ENCODE results near the gene CSTF3.
A peak's percentile ranks its signal among the peaks of the same experiment; 100 is the strongest.

Gene CSTF3

GRCh38 chr11:33161120-33162005, at the start of gene CSTF3:
Gene CSTF3, minus strand, starts transcription at chr11:33161480. Its CDS starts 155 bp downstream, at chr11:33161325.
- Histone ChIP-seq H3K4me3 (ENCODE audit: low read depth, low read length) (peak within 1 kb of the TSS; percentile 97), H3K36me3 (ENCODE audit: insufficient read depth, low read length) (peaks cover 6% of the 10 kb centered on the region; the same call in 1 of the 2 replicates), H2AFZ (ENCODE audit: low read length, unreplicated experiment) (peak within 1 kb of the TSS; percentile 84), H3K27ac (ENCODE audit: low read depth, low read length) (peak within 1 kb of the TSS; percentile 93), H3K4me1 (ENCODE audit: control insufficient read depth, insufficient read depth, low read length, unreplicated experiment) (peaks cover 22% of the 10 kb centered on the region), H3K79me2 (ENCODE audit: control insufficient read depth, insufficient read depth, low read length, unreplicated experiment) (peaks cover 75% of the 10 kb centered on the region), H3K27me3 (ENCODE audit: insufficient read depth, low read length) (no peaks in the 10 kb centered on the region)

GRCh38 chr11:33208150-33208549, 46.9 kb upstream of the CSTF3 start:
- no peak overlapping the region for H3K4me3 ChIP-seq (ENCODE audit: low read depth, low read length)
- H2AFZ ChIP-seq (ENCODE audit: low read length, unreplicated experiment) = no peak overlapping the region
- H3K36me3 ChIP-seq (ENCODE audit: insufficient read depth, low read length) = no peaks in the 10 kb centered on the region
- no peak overlapping the region for H3K27ac ChIP-seq (ENCODE audit: low read depth, low read length)
- no peaks in the 10 kb centered on the region for H3K79me2 ChIP-seq (ENCODE audit: control insufficient read depth, insufficient read depth, low read length, unreplicated experiment)
- no peaks in the 10 kb centered on the region for H3K27me3 ChIP-seq (ENCODE audit: insufficient read depth, low read length)
- no peaks in the 10 kb centered on the region for H3K4me1 ChIP-seq (ENCODE audit: control insufficient read depth, insufficient read depth, low read length, unreplicated experiment)

GRCh38 chr11:33207408-33207985, 46.2 kb upstream of the CSTF3 start:
- no peaks in the 10 kb centered on the region for H3K36me3 ChIP-seq (ENCODE audit: insufficient read depth, low read length)
- no peaks in the 10 kb centered on the region for H3K4me1 ChIP-seq (ENCODE audit: control insufficient read depth, insufficient read depth, low read length, unreplicated experiment)
- H3K4me3 ChIP-seq (ENCODE audit: low read depth, low read length) = no peak overlapping the region
- no peak overlapping the region for H3K27ac ChIP-seq (ENCODE audit: low read depth, low read length)
- no peak overlapping the region for H2AFZ ChIP-seq (ENCODE audit: low read length, unreplicated experiment)
- H3K79me2 ChIP-seq (ENCODE audit: control insufficient read depth, insufficient read depth, low read length, unreplicated experiment) = no peaks in the 10 kb centered on the region
- H3K27me3 ChIP-seq (ENCODE audit: insufficient read depth, low read length) = no peaks in the 10 kb centered on the region

- H3K27me3 ChIP-seq (ENCODE audit: insufficient read depth, low read length) = no peaks in the 10 kb centered on the region
- no peak overlapping the region for H3K4me3 ChIP-seq (ENCODE audit: low read depth, low read length)
- no peak overlapping the region for H2AFZ ChIP-seq (ENCODE audit: low read length, unreplicated experiment)
- no peaks in the 10 kb centered on the region for H3K79me2 ChIP-seq (ENCODE audit: control insufficient read depth, insufficient read depth, low read length, unreplicated experiment)
- no peak overlapping the region for H3K27ac ChIP-seq (ENCODE audit: low read depth, low read length)
- no peaks in the 10 kb centered on the region for H3K36me3 ChIP-seq (ENCODE audit: insufficient read depth, low read length)
- peaks cover 8% of the 10 kb centered on the region for H3K4me1 ChIP-seq (ENCODE audit: control insufficient read depth, insufficient read depth, low read length, unreplicated experiment)
Measured at GRCh38 chr11:33197915-33198727, 36.8 kb upstream of the CSTF3 start.

GRCh38 chr11:33195462-33196173, 34.3 kb upstream of the CSTF3 start:
- Histone ChIP-seq H3K79me2 (ENCODE audit: control insufficient read depth, insufficient read depth, low read length, unreplicated experiment) (no peaks in the 10 kb centered on the region), H3K4me1 (ENCODE audit: control insufficient read depth, insufficient read depth, low read length, unreplicated experiment) (peaks cover 8% of the 10 kb centered on the region), H3K36me3 (ENCODE audit: insufficient read depth, low read length) (no peaks in the 10 kb centered on the region), H2AFZ (ENCODE audit: low read length, unreplicated experiment) (no peak overlapping the region), H3K27me3 (ENCODE audit: insufficient read depth, low read length) (no peaks in the 10 kb centered on the region), H3K4me3 (ENCODE audit: low read depth, low read length) (no peak overlapping the region), H3K27ac (ENCODE audit: low read depth, low read length) (no peak overlapping the region)

GRCh38 chr11:33194455-33194854, 33.2 kb upstream of the CSTF3 start:
- H3K27ac ChIP-seq (ENCODE audit: low read depth, low read length) = no peak overlapping the region
- no peaks in the 10 kb centered on the region for H3K79me2 ChIP-seq (ENCODE audit: control insufficient read depth, insufficient read depth, low read length, unreplicated experiment)
- peaks cover 8% of the 10 kb centered on the region for H3K4me1 ChIP-seq (ENCODE audit: control insufficient read depth, insufficient read depth, low read length, unreplicated experiment)
- no peak overlapping the region for H2AFZ ChIP-seq (ENCODE audit: low read length, unreplicated experiment)
- no peak overlapping the region for H3K4me3 ChIP-seq (ENCODE audit: low read depth, low read length)
- H3K27me3 ChIP-seq (ENCODE audit: insufficient read depth, low read length) = no peaks in the 10 kb centered on the region
- H3K36me3 ChIP-seq (ENCODE audit: insufficient read depth, low read length) = no peaks in the 10 kb centered on the region

GRCh38 chr11:33191467-33191866, 30.2 kb upstream of the CSTF3 start:
- H3K4me1 ChIP-seq (ENCODE audit: control insufficient read depth, insufficient read depth, low read length, unreplicated experiment) = no peaks in the 10 kb centered on the region
- no peak overlapping the region for H3K27ac ChIP-seq (ENCODE audit: low read depth, low read length)

GRCh38 chr11:33187998-33188722, 26.9 kb upstream of the CSTF3 start:
- Histone ChIP-seq H3K4me3 (ENCODE audit: low read depth, low read length) (no peak overlapping the region), H3K27me3 (ENCODE audit: insufficient read depth, low read length) (no peaks in the 10 kb centered on the region), H3K4me1 (ENCODE audit: control insufficient read depth, insufficient read depth, low read length, unreplicated experiment) (no peaks in the 10 kb centered on the region), H3K27ac (ENCODE audit: low read depth, low read length) (no peak overlapping the region), H2AFZ (ENCODE audit: low read length, unreplicated experiment) (no peak overlapping the region), H3K79me2 (ENCODE audit: control insufficient read depth, insufficient read depth, low read length, unreplicated experiment) (no peaks in the 10 kb centered on the region), H3K36me3 (ENCODE audit: insufficient read depth, low read length) (no peaks in the 10 kb centered on the region)

More at GRCh38 chr11:33191467-33191866, 30.2 kb upstream of the CSTF3 start:
- Histone ChIP-seq H3K27me3 (ENCODE audit: insufficient read depth, low read length) (no peaks in the 10 kb centered on the region), H3K79me2 (ENCODE audit: control insufficient read depth, insufficient read depth, low read length, unreplicated experiment) (no peaks in the 10 kb centered on the region), H2AFZ (ENCODE audit: low read length, unreplicated experiment) (no peak overlapping the region), H3K4me3 (ENCODE audit: low read depth, low read length) (no peak overlapping the region), H3K36me3 (ENCODE audit: insufficient read depth, low read length) (no peaks in the 10 kb centered on the region)

GRCh38 chr11:33185756-33186155, 24.5 kb upstream of the CSTF3 start:
- no peak overlapping the region for H3K4me3 ChIP-seq (ENCODE audit: low read depth, low read length)
- H3K79me2 ChIP-seq (ENCODE audit: control insufficient read depth, insufficient read depth, low read length, unreplicated experiment) = no peaks in the 10 kb centered on the region
- H2AFZ ChIP-seq (ENCODE audit: low read length, unreplicated experiment) = no peak overlapping the region
- H3K36me3 ChIP-seq (ENCODE audit: insufficient read depth, low read length) = no peaks in the 10 kb centered on the region
- no peak overlapping the region for H3K27ac ChIP-seq (ENCODE audit: low read depth, low read length)
- no peaks in the 10 kb centered on the region for H3K27me3 ChIP-seq (ENCODE audit: insufficient read depth, low read length)
- H3K4me1 ChIP-seq (ENCODE audit: control insufficient read depth, insufficient read depth, low read length, unreplicated experiment) = no peaks in the 10 kb centered on the region
